ENCODE results near the gene SMYD4.

DNA sequence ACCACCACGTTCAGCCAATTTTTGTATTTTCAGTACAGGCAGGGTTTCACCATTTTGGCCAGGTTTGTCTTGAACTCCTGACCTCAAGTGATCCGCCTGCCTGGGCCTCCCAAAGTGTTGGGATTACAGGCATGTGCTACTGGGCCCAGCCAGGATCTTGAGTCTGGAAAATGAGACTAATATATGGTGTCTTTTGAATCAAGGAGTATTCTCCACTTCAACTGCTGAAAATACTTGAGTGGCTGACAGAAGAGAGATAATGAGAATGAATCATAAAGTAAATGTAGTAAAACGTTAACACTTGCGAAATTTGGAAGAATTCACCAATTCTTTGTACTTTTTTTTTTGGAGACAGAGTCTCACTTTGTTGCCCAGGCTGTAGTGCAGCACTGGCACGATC is 16.6 kb downstream of the SMYD4 start:
- TF ChIP-seq POLR2A (IDR thresholded peaks at IDR 0.05) = no peak
- TF ChIP-seq, protein P1, sequence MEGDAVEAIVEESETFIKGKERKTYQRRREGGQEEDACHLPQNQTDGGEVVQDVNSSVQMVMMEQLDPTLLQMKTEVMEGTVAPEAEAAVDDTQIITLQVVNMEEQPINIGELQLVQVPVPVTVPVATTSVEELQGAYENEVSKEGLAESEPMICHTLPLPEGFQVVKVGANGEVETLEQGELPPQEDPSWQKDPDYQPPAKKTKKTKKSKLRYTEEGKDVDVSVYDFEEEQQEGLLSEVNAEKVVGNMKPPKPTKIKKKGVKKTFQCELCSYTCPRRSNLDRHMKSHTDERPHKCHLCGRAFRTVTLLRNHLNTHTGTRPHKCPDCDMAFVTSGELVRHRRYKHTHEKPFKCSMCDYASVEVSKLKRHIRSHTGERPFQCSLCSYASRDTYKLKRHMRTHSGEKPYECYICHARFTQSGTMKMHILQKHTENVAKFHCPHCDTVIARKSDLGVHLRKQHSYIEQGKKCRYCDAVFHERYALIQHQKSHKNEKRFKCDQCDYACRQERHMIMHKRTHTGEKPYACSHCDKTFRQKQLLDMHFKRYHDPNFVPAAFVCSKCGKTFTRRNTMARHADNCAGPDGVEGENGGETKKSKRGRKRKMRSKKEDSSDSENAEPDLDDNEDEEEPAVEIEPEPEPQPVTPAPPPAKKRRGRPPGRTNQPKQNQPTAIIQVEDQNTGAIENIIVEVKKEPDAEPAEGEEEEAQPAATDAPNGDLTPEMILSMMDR (IDR thresholded peaks at IDR 0.05) = no peak
